ENCODE data around the gene GPANK1. TPM values are rescaled to one million over a fixed set of nuclear protein-coding genes. Genes with fewer than 3 reads are reported as not detected.

Gene GPANK1
- total and polyA plus RNA-seq, 2 of the 13 experiments (the other 11 are each of a cell fraction or from before 2014, with no cell fraction given), result 15.4 to 22.8 TPM

DNA sequence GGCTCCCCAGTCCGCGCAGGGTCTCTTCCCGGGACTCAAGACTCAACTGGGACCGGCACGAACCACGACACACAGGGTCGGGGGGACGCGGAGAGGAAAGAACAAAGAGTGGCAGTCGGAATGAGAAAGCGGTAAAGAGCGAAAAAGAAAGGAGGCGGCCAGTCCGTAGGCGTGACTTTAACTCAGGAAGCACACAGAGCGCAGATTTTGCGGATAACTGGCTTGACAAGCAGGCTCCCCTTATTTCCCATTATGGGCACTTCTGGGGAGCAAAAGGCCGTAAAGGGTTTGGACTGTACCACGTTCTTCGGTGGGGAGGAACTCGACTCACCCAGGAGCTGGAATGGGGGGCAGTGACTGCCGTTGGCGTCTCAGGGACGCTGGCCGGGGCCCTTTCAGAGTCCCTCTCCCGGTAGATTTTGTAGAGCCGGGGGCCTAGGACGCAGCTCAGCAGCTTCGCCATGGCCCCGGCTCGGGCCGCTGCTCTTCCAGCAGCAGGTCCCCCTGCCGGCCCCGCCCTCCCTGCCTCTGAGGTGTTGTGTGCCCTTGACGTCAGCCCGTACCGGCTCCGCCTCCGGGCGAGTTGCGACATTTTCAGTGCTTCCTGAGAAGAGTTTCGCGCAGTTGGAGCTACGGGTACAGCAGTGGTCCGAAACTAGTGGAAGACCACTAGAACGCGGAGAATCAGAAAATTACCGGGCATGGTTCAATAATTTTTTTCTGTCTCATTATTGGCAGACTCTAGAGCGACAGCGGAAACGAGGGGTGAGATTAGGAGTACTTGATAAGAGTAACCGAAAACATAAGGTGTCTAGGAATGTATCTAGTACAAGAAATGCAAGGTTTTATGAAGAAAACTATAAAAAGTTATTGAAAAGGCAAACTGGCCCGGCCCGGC lies 38.3 kb upstream of the GPANK1 start, which contains the start of gene ABHD16A (continued):
- TF ChIP-seq, protein P1, sequence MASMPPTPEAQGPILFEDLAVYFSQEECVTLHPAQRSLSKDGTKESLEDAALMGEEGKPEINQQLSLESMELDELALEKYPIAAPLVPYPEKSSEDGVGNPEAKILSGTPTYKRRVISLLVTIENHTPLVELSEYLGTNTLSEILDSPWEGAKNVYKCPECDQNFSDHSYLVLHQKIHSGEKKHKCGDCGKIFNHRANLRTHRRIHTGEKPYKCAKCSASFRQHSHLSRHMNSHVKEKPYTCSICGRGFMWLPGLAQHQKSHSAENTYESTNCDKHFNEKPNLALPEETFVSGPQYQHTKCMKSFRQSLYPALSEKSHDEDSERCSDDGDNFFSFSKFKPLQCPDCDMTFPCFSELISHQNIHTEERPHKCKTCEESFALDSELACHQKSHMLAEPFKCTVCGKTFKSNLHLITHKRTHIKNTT (CRISPR knock-in tag; IDR thresholded peaks at IDR 0.05), result no peak
- TF ChIP-seq MTA3 (CRISPR knock-in tag; IDR thresholded peaks at IDR 0.05) (no peak), USF2 (IDR thresholded peaks at IDR 0.05; ENCODE audit: low read depth, low read length) (no peak), USF2 (CRISPR knock-in tag; IDR thresholded peaks at IDR 0.05; ENCODE audit: borderline replicate concordance) (no peak), RFX1 (IDR thresholded peaks at IDR 0.05) (no peak), ZZZ3 (CRISPR knock-in tag; IDR thresholded peaks at IDR 0.05; ENCODE audit: borderline replicate concordance) (no peak), HOXA9 (CRISPR knock-in tag; IDR thresholded peaks at IDR 0.05; ENCODE audit: borderline replicate concordance) (no peak; the same call in 1 of the 2 replicates), MIER3 (CRISPR knock-in tag; IDR thresholded peaks at IDR 0.05; ENCODE audit: borderline replicate concordance) (peak; percentile 92), ZNF546 (CRISPR knock-in tag; conservative IDR thresholded peaks at IDR 0.05) (no peak), ZFY (CRISPR knock-in tag; IDR thresholded peaks at IDR 0.05) (peak; percentile 90), ZNF530 (CRISPR knock-in tag; IDR thresholded peaks at IDR 0.05; ENCODE audit: low read depth) (no peak), AHR (CRISPR knock-in tag; IDR thresholded peaks at IDR 0.05) (peak; percentile 18; the same call in 1 of the 2 replicates), SPEN (CRISPR knock-in tag; IDR thresholded peaks at IDR 0.05; ENCODE audit: low read depth) (peak; percentile 93), NFIB (CRISPR knock-in tag; IDR thresholded peaks at IDR 0.05; ENCODE audit: borderline replicate concordance) (no peak), ZSCAN22 (CRISPR knock-in tag; IDR thresholded peaks at IDR 0.05) (no peak), SOX13 (IDR thresholded peaks at IDR 0.05) (peak; percentile 42; the same call in 1 of the 2 replicates), SOX13 (CRISPR knock-in tag; conservative IDR thresholded peaks at IDR 0.05 in 1 of 2, IDR thresholded peaks at IDR 0.05 in 1 of 2) (peak in 1 of 2 experiments; percentile 72; a peak in 2 of 4 replicates), HMGA1 (CRISPR knock-in tag; conservative IDR thresholded peaks at IDR 0.05) (no peak), ZC3H13 (CRISPR knock-in tag; IDR thresholded peaks at IDR 0.05) (peak; percentile 84; the same call in 1 of the 2 replicates), ZNF564 (CRISPR knock-in tag; IDR thresholded peaks at IDR 0.05) (peak; percentile 70; the same call in 1 of the 2 replicates)
- TF ChIP-seq, protein P2, sequence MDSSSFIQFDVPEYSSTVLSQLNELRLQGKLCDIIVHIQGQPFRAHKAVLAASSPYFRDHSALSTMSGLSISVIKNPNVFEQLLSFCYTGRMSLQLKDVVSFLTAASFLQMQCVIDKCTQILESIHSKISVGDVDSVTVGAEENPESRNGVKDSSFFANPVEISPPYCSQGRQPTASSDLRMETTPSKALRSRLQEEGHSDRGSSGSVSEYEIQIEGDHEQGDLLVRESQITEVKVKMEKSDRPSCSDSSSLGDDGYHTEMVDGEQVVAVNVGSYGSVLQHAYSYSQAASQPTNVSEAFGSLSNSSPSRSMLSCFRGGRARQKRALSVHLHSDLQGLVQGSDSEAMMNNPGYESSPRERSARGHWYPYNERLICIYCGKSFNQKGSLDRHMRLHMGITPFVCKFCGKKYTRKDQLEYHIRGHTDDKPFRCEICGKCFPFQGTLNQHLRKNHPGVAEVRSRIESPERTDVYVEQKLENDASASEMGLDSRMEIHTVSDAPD (CRISPR knock-in tag; IDR thresholded peaks at IDR 0.05), result 0 out of 2 replicates have a peak, but pooled peaks have one; percentile 66
- TF ChIP-seq, protein P3, sequence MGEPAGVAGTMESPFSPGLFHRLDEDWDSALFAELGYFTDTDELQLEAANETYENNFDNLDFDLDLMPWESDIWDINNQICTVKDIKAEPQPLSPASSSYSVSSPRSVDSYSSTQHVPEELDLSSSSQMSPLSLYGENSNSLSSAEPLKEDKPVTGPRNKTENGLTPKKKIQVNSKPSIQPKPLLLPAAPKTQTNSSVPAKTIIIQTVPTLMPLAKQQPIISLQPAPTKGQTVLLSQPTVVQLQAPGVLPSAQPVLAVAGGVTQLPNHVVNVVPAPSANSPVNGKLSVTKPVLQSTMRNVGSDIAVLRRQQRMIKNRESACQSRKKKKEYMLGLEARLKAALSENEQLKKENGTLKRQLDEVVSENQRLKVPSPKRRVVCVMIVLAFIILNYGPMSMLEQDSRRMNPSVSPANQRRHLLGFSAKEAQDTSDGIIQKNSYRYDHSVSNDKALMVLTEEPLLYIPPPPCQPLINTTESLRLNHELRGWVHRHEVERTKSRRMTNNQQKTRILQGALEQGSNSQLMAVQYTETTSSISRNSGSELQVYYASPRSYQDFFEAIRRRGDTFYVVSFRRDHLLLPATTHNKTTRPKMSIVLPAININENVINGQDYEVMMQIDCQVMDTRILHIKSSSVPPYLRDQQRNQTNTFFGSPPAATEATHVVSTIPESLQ (CRISPR knock-in tag; conservative IDR thresholded peaks at IDR 0.05), result no peak; the same call in 1 of the 2 replicates

All from HepG2 (cell line).